H9 (cell line): ENCODE data around the gene SEMA5A. TPM values are rescaled to one million over a fixed set of nuclear protein-coding genes. Genes with fewer than 3 reads are reported as not detected.

ENCODE experiments used
- DNase-seq: peaks from one replicate; pipeline ENCODE4 v3.0.0-alpha.2; 2017
- H2AFZ ChIP-seq: one replicate; pipeline ENCODE4 v1.6.1; 2013; ENCODE audit warnings: mild to moderate bottlenecking, low read length, control low read depth, moderate library complexity
- H2AK5ac ChIP-seq: 2 replicates; pipeline ENCODE4 v1.6.1; 2013; ENCODE audit warnings: low read length, control low read depth, mixed read lengths; ENCODE audit not compliant: insufficient read length
- H2BK120ac ChIP-seq: one replicate; pipeline ENCODE4 v1.6.1; 2013; ENCODE audit warnings: low read depth, mild to moderate bottlenecking, low read length, control low read depth, inconsistent platforms; ENCODE audit not compliant: poor library complexity, severe bottlenecking
- H2BK12ac ChIP-seq: 2 replicates; pipeline ENCODE4 v1.6.1; 2013; ENCODE audit warnings: low read length, control low read depth, mixed read lengths, low read depth; ENCODE audit not compliant: insufficient read length
- H2BK15ac ChIP-seq: 2 replicates; pipeline ENCODE4 v1.6.1; 2013; ENCODE audit warnings: low read depth, low read length, control low read depth
- H2BK20ac ChIP-seq: one replicate; pipeline ENCODE4 v1.6.1; 2013; ENCODE audit warnings: low read depth, mild to moderate bottlenecking, low read length, control low read depth, inconsistent platforms; ENCODE audit not compliant: poor library complexity, severe bottlenecking
- H2BK5ac ChIP-seq: 2 replicates; pipeline ENCODE4 v1.6.1; 2013; ENCODE audit warnings: low read length, control low read depth, mixed read lengths; ENCODE audit not compliant: insufficient read length
- H3K14ac ChIP-seq: 2 replicates; pipeline ENCODE4 v1.6.1; 2013; ENCODE audit warnings: low read length, control low read depth; ENCODE audit not compliant: insufficient read depth
- H3K18ac ChIP-seq: 2 replicates; pipeline ENCODE4 v1.6.1; 2013; ENCODE audit warnings: low read depth, mild to moderate bottlenecking, mixed read lengths, low read length, control low read depth; ENCODE audit not compliant: insufficient read length
- H3K23ac ChIP-seq: 2 replicates; pipeline ENCODE4 v1.6.1; 2013; ENCODE audit warnings: low read length, control low read depth, mixed read lengths, low read depth; ENCODE audit not compliant: insufficient read length
- H3K23me2 ChIP-seq: 2 replicates; pipeline ENCODE4 v1.6.1; 2013; ENCODE audit warnings: low read depth, mild to moderate bottlenecking, mixed read lengths, low read length, control low read depth; ENCODE audit not compliant: insufficient read length, poor library complexity, severe bottlenecking
- H3K27ac ChIP-seq: 2 replicates; pipeline ENCODE4 v1.5.1; 2013; ENCODE audit warnings: low read length, control low read depth, mixed read lengths, low read depth; ENCODE audit not compliant: insufficient read length
- H3K27me3 ChIP-seq: 2 replicates; pipeline ENCODE4 v1.6.1; 2013; ENCODE audit warnings: low read length, control low read depth, inconsistent platforms; ENCODE audit not compliant: insufficient read depth
- H3K4ac ChIP-seq: 2 replicates; pipeline ENCODE4 v1.6.1; 2013; ENCODE audit warnings: low read depth, mild to moderate bottlenecking, control low read depth, inconsistent platforms, low read length, moderate library complexity
- H3K4me1 ChIP-seq: 2 replicates; pipeline ENCODE4 v1.6.1; 2013; ENCODE audit warnings: low read length, control low read depth, inconsistent platforms; ENCODE audit not compliant: insufficient read depth
- H3K4me2 ChIP-seq: 2 replicates; pipeline ENCODE4 v1.6.1; 2013; ENCODE audit warnings: low read length, control low read depth, mixed read lengths; ENCODE audit not compliant: insufficient read length, insufficient read depth
- H3K56ac ChIP-seq: 2 replicates; pipeline ENCODE4 v1.6.1; 2013; ENCODE audit warnings: low read depth, mild to moderate bottlenecking, mixed read lengths, low read length, control low read depth; ENCODE audit not compliant: insufficient read length
- H3K79me1 ChIP-seq: 2 replicates; pipeline ENCODE4 v1.6.1; 2013; ENCODE audit warnings: low read depth, mild to moderate bottlenecking, moderate library complexity, low read length, control low read depth, inconsistent platforms; ENCODE audit not compliant: insufficient read depth, poor library complexity, severe bottlenecking
- H3K79me2 ChIP-seq: 2 replicates; pipeline ENCODE4 v1.6.1; 2013; ENCODE audit warnings: low read length, control low read depth, inconsistent platforms; ENCODE audit not compliant: insufficient read depth
- H3K9ac ChIP-seq: 2 replicates; pipeline ENCODE4 v1.6.1; 2013; ENCODE audit warnings: low read length, control low read depth, mixed read lengths; ENCODE audit not compliant: insufficient read length; ENCODE audit errors: extremely low read depth
- H3K9me3 ChIP-seq: one replicate; pipeline ENCODE4 v1.6.1; 2013; ENCODE audit warnings: low read depth, low read length, inconsistent platforms; ENCODE audit not compliant: control insufficient read depth
- H3T11ph ChIP-seq: one replicate; pipeline ENCODE4 v1.6.1; 2013; ENCODE audit warnings: mild to moderate bottlenecking, low read length, control low read depth, inconsistent platforms
- H4K20me1 ChIP-seq: one replicate; pipeline ENCODE4 v1.6.1; 2013; ENCODE audit not compliant: control insufficient read depth, insufficient read length, insufficient read depth
- H4K5ac ChIP-seq: 2 replicates; pipeline ENCODE4 v1.6.1; 2013; ENCODE audit warnings: low read depth, mild to moderate bottlenecking, mixed read lengths, low read length, control low read depth; ENCODE audit not compliant: insufficient read length
- H4K8ac ChIP-seq: replicated peaks from 2 replicates; pipeline ENCODE4 v1.6.1; 2013; ENCODE audit warnings: low read length, control low read depth, mixed read lengths, low read depth; ENCODE audit not compliant: insufficient read length
- H4K91ac ChIP-seq: 2 replicates; pipeline ENCODE4 v1.6.1; 2013; ENCODE audit warnings: low read depth, mild to moderate bottlenecking, moderate library complexity, mixed read lengths, low read length, control low read depth; ENCODE audit not compliant: insufficient read length
- H3K27ac Mint-ChIP-seq, 3 experiments: 2 replicates in 2 of 3; 3 replicates in 1 of 3; pipeline ENCODE4 v1.8.0; 2020 to 2021; ENCODE audit warnings: mixed read lengths in 3 of 3, mild to moderate bottlenecking in 1 of 3, moderate library complexity in 1 of 3
- H3K27me3 Mint-ChIP-seq: 2 replicates; pipeline ENCODE4 v1.8.0; 2021; ENCODE audit warnings: low read depth, mild to moderate bottlenecking, moderate library complexity, mixed read lengths
- H3K36me3 Mint-ChIP-seq, 3 experiments: 2 replicates in 2 of 3; 3 replicates in 1 of 3; pipeline ENCODE4 v1.8.0; 2020 to 2021; ENCODE audit warnings: low read depth in 3 of 3, mixed read lengths in 3 of 3; ENCODE audit not compliant: insufficient read depth in 1 of 3
- H3K4me1 Mint-ChIP-seq, 2 experiments: 2 replicates each; pipeline ENCODE4 v1.8.0; 2020; ENCODE audit warnings: mixed read lengths in 2 of 2
- H3K4me3 Mint-ChIP-seq, 2 experiments: 2 replicates in 1 of 2; 3 replicates in 1 of 2; pipeline ENCODE4 v1.8.0; 2020 to 2021; ENCODE audit warnings: mild to moderate bottlenecking in 2 of 2, mixed read lengths in 2 of 2, moderate library complexity in 1 of 2
- H3K9me3 Mint-ChIP-seq, 2 experiments: 2 replicates in 1 of 2; 3 replicates in 1 of 2; pipeline ENCODE4 v1.8.0; 2020; ENCODE audit warnings: mild to moderate bottlenecking in 2 of 2, mixed read lengths in 2 of 2, moderate library complexity in 1 of 2
- WGBS: extraction: QIAGEN DNeasy Blood & Tissue Kit; methylation state at CpG from one replicate; pipeline ENCODE4 v1.1.7; 2013; ENCODE audit warnings: missing lambda C conversion rate, low lambda C conversion rate, mixed read lengths; ENCODE audit not compliant: insufficient read length; ENCODE audit errors: extremely low coverage; 5-methylcytosine and 5-hydroxymethylcytosine counted together
- total RNA-seq: library from RNA; stranded (reverse); gene quantifications from 2 replicates; pipeline ENCODE4 v1.2.1, GENCODE V29; 2021
- TF ChIP-seq, protein P1 (sequence below): fragments of 200-600 bp; sonication (generic); conservative IDR thresholded peaks from 3 replicates; pipeline ENCODE4 v1.8.0; 2021; ENCODE audit warnings: antibody characterized with exemption, mild to moderate bottlenecking

Gene SEMA5A
- total RNA-seq, 1 experiment from 2014 or later: 4.3 TPM

DNA sequence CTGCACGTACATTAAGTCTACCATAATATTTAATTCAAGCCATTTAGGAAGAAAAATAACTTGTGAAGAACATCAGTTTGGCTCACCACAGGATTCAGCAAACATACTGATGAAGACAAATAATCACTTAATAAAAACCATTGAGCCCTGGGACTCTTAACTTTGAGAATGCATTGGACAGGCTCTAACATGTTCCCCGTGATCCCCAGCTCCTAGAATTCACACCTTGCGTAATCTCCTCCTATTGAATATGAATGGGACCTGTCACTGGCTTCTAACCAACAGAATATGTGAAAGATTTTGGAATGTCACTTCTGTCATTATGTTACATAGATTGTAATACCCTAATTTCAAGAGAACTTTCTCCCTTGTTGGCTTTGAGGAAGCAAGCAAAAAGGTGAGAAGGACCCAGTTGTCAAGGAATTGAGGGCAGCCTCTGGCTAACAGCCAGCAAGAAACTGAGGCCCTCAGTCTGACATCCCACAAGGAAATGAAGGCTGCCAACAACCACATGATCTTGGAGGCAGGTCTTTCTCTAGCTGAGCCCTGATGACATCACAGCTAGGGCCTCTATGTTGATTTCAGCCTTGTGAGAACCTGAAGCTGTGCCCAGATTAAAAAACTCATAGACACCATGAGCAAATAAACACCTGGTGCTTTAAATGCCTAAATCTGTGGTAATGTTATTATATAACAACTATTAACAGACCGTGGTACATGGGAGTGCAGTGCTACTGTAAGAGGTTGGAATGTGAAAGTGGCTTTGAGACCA, 433.2 kb downstream of the SEMA5A start:
- Histone ChIP-seq H4K5ac (no peak overlapping the region), H2AK5ac (no peak overlapping the region), H2BK120ac (no peak overlapping the region), H2BK20ac (no peak overlapping the region), H2BK15ac (no peak overlapping the region), H3K4me1 (no peaks in the 10 kb centered on the region), H3K27ac (no peak overlapping the region), H3K79me2 (no peaks in the 10 kb centered on the region), H3K9me3 (no peaks in the 10 kb centered on the region), H4K91ac (no peak overlapping the region), H4K20me1 (no peaks in the 10 kb centered on the region), H2BK12ac (no peak overlapping the region), H4K8ac (no peak overlapping the region), H3K27me3 (no peaks in the 10 kb centered on the region), H3K9ac (no peak overlapping the region), H2AFZ (no peak overlapping the region), H2BK5ac (no peak overlapping the region), H3K4ac (no peak overlapping the region), H3K14ac (no peak overlapping the region), H3K4me2 (no peak overlapping the region), H3K79me1 (no peaks in the 10 kb centered on the region), H3K23ac (no peak overlapping the region), H3K18ac (no peak overlapping the region), H3K23me2 (no peaks in the 10 kb centered on the region), H3T11ph (no peak overlapping the region), H3K56ac (no peak overlapping the region)
- Mint-ChIP-seq H3K4me1 (peaks cover 0 to 4% of the 10 kb centered on the region in 2 experiments; a peak in 1 of 4 replicates), H3K36me3 (peaks cover 0 to 12% (median 9%) of the 10 kb centered on the region in 3 experiments; a peak in 5 of 7 replicates), H3K9me3 (peaks cover 0 to 10% of the 10 kb centered on the region in 2 experiments; a peak in 4 of 5 replicates), H3K27ac (no peak overlapping the region), H3K27me3 (no peaks in the 10 kb centered on the region), H3K4me3 (no peak overlapping the region)
- TF ChIP-seq, protein P1, sequence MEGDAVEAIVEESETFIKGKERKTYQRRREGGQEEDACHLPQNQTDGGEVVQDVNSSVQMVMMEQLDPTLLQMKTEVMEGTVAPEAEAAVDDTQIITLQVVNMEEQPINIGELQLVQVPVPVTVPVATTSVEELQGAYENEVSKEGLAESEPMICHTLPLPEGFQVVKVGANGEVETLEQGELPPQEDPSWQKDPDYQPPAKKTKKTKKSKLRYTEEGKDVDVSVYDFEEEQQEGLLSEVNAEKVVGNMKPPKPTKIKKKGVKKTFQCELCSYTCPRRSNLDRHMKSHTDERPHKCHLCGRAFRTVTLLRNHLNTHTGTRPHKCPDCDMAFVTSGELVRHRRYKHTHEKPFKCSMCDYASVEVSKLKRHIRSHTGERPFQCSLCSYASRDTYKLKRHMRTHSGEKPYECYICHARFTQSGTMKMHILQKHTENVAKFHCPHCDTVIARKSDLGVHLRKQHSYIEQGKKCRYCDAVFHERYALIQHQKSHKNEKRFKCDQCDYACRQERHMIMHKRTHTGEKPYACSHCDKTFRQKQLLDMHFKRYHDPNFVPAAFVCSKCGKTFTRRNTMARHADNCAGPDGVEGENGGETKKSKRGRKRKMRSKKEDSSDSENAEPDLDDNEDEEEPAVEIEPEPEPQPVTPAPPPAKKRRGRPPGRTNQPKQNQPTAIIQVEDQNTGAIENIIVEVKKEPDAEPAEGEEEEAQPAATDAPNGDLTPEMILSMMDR: no peak
- no peak for DNase-seq
- WGBS: no CpG with 5 or more reads among the region's 4 CpGs
